Measurements from ENCODE around the gene ITGBL1. TPM values are rescaled to one million over a fixed set of nuclear protein-coding genes. Genes with fewer than 3 reads are reported as not detected.

ITGBL1 gene
- total RNA-seq, 1 donor: 398 TPM

DNA sequence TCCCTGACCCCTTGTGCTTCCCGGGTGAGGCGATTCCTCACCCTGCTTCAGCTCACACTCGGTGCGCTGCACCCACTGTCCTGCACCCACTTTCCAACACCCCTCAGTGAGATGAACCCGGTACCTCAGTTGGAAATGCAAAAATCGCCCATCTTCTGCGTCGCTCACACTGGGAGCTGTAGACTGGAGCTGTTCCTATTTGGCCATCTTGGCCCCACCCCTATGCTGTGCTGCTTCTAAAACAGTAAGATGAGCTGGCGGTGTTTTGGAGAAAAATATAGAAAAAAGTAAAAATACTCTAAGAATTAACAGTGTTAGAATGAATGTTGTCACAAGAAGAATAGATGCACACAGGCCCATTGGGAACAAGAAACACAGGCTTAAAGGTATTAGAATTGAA lies 92.5 kb downstream of the ITGBL1 start:
- H2AFZ ChIP-seq (ENCODE audit: low read length): no peak overlapping the region
- no peak for DNase-seq (ENCODE audit: insufficient read length, low spot score, missing footprints)
- no peak overlapping the region for H3K4me2 ChIP-seq (ENCODE audit: insufficient read depth, low read length)

DNA sequence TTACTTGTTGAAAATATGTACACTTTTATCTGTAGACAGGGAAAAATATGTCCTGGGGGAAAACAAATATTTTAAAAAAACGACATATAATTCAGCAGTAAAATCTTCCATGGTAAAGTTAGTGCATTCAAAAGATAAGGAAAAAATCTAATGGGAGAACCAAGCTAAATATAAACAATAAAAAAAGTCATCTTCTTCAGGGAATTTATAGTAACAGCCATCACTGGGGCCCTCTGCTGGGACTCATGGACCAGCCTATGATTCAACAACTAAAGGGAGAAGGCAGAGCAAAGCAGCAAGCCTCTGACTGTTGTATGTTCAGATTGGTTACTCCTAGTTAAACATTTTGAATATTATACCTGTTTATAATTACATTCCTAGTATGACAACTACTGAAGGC lies 93.0 kb downstream of the ITGBL1 start:
- no peak for DNase-seq (ENCODE audit: insufficient read length, low spot score, missing footprints)
- Histone ChIP-seq H3K4me3 (ENCODE audit: insufficient read depth, low read length) (no peak overlapping the region), H3K27me3 (ENCODE audit: insufficient read depth, low read length) (no peaks in the 10 kb centered on the region), H4K20me1 (ENCODE audit: insufficient read depth, low read length) (peaks cover 12% of the 10 kb centered on the region), H2AFZ (ENCODE audit: low read length) (no peak overlapping the region), H3K9me3 (ENCODE audit: low read depth, low read length) (no peaks in the 10 kb centered on the region), H3K4me2 (ENCODE audit: insufficient read depth, low read length) (no peak overlapping the region), H3K36me3 (ENCODE audit: insufficient read depth, low read length) (no peaks in the 10 kb centered on the region), H3K79me2 (ENCODE audit: insufficient read depth, low read length) (peaks cover 56% of the 10 kb centered on the region), H3K27ac (ENCODE audit: low read depth, low read length) (no peak overlapping the region), H3K4me1 (ENCODE audit: insufficient read depth, low read length) (peaks cover 7% of the 10 kb centered on the region)
- TF ChIP-seq, protein P1, sequence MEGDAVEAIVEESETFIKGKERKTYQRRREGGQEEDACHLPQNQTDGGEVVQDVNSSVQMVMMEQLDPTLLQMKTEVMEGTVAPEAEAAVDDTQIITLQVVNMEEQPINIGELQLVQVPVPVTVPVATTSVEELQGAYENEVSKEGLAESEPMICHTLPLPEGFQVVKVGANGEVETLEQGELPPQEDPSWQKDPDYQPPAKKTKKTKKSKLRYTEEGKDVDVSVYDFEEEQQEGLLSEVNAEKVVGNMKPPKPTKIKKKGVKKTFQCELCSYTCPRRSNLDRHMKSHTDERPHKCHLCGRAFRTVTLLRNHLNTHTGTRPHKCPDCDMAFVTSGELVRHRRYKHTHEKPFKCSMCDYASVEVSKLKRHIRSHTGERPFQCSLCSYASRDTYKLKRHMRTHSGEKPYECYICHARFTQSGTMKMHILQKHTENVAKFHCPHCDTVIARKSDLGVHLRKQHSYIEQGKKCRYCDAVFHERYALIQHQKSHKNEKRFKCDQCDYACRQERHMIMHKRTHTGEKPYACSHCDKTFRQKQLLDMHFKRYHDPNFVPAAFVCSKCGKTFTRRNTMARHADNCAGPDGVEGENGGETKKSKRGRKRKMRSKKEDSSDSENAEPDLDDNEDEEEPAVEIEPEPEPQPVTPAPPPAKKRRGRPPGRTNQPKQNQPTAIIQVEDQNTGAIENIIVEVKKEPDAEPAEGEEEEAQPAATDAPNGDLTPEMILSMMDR (IDR thresholded peaks at IDR 0.05; ENCODE audit: extremely low read depth, low read depth, low read length): peak; percentile 35

More for the DNA sequence above, 92.5 kb downstream of the ITGBL1 start:
- Histone ChIP-seq H3K4me3 (ENCODE audit: insufficient read depth, low read length) (no peak overlapping the region), H4K20me1 (ENCODE audit: insufficient read depth, low read length) (peaks cover 8% of the 10 kb centered on the region), H3K27ac (ENCODE audit: low read depth, low read length) (no peak overlapping the region), H3K36me3 (ENCODE audit: insufficient read depth, low read length) (no peaks in the 10 kb centered on the region), H3K4me1 (ENCODE audit: insufficient read depth, low read length) (peaks cover 4% of the 10 kb centered on the region), H3K79me2 (ENCODE audit: insufficient read depth, low read length) (peaks cover 54% of the 10 kb centered on the region), H3K9me3 (ENCODE audit: low read depth, low read length) (no peaks in the 10 kb centered on the region), H3K27me3 (ENCODE audit: insufficient read depth, low read length) (no peaks in the 10 kb centered on the region)
- TF ChIP-seq, protein P1 (IDR thresholded peaks at IDR 0.05; ENCODE audit: extremely low read depth, low read depth, low read length): no peak

DNA sequence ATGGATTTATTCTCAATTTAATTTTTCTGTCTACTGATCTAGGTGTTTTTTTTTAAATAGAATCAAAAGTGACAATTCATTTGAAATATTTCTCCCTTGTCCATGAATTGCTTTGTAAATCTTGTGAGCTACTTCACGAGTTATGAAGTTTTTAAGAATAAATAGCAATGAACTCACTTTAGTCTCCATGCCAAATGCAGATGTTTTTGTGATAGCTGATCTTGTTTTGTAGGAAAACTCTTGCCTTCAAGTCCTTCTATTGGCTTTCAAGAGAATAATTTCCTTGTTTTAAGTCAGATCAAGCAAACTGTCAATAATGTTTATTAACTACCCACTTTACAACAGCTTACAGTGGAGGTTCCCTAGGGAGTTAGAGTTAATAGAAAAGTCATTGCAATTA lies 99.8 kb downstream of the ITGBL1 start:
- H3K9me3 ChIP-seq (ENCODE audit: low read depth, low read length): no peaks in the 10 kb centered on the region
- H3K4me3 ChIP-seq (ENCODE audit: insufficient read depth, low read length): no peak overlapping the region
- H3K27ac ChIP-seq (ENCODE audit: low read depth, low read length): peak overlapping the region; percentile 29
- no peaks in the 10 kb centered on the region for H3K36me3 ChIP-seq (ENCODE audit: insufficient read depth, low read length)
- H4K20me1 ChIP-seq (ENCODE audit: insufficient read depth, low read length): peaks cover 25% of the 10 kb centered on the region
- peaks cover 81% of the 10 kb centered on the region for H3K79me2 ChIP-seq (ENCODE audit: insufficient read depth, low read length)
- no peaks in the 10 kb centered on the region for H3K27me3 ChIP-seq (ENCODE audit: insufficient read depth, low read length)
- no peak for DNase-seq (ENCODE audit: insufficient read length, low spot score, missing footprints)
- H3K4me2 ChIP-seq (ENCODE audit: insufficient read depth, low read length): peak overlapping the region; percentile 19
- peaks cover 21% of the 10 kb centered on the region for H3K4me1 ChIP-seq (ENCODE audit: insufficient read depth, low read length)
- TF ChIP-seq, protein P1 (IDR thresholded peaks at IDR 0.05; ENCODE audit: extremely low read depth, low read depth, low read length): no peak
- no peak overlapping the region for H2AFZ ChIP-seq (ENCODE audit: low read length)

DNA sequence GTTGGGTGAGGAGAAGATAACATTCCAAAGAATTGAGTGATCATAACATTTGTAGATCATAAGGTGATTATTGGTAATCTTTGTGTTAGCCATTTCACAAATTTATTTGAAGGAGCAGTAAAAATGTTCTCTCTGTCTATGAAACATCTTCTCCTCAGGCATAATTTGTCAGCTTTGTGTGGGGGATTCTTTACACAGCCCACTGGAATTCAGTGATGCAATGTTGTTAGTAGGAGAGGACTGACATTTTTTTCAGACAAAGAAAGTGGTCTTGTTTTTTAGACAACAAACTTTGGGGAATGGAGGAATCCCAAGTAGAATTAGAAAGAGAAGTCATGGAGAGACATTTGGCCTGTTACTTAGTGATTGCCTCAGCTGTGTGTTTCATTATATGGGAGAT lies 100.3 kb downstream of the ITGBL1 start:
- Histone ChIP-seq H2AFZ (ENCODE audit: low read length) (no peak overlapping the region), H3K27me3 (ENCODE audit: insufficient read depth, low read length) (no peaks in the 10 kb centered on the region), H3K27ac (ENCODE audit: low read depth, low read length) (peak overlapping the region; percentile 29), H3K9me3 (ENCODE audit: low read depth, low read length) (no peaks in the 10 kb centered on the region), H3K4me2 (ENCODE audit: insufficient read depth, low read length) (peak overlapping the region; percentile 19), H4K20me1 (ENCODE audit: insufficient read depth, low read length) (peaks cover 25% of the 10 kb centered on the region), H3K4me1 (ENCODE audit: insufficient read depth, low read length) (peaks cover 21% of the 10 kb centered on the region), H3K79me2 (ENCODE audit: insufficient read depth, low read length) (peaks cover 85% of the 10 kb centered on the region), H3K4me3 (ENCODE audit: insufficient read depth, low read length) (no peak overlapping the region), H3K36me3 (ENCODE audit: insufficient read depth, low read length) (no peaks in the 10 kb centered on the region)
- TF ChIP-seq, protein P1 (IDR thresholded peaks at IDR 0.05; ENCODE audit: extremely low read depth, low read depth, low read length): no peak
- no peak for DNase-seq (ENCODE audit: insufficient read length, low spot score, missing footprints)

Data from osteoblast (primary cell).